Erythroblast (primary cell): Measurements from ENCODE around the gene SRPK2.

Experiments
- GATA1 ChIP-seq: IDR thresholded peaks from 2 replicates; pipeline ENCODE4 v1.6.1; 2011; ENCODE audit warnings: low read depth, mild to moderate bottlenecking, control low read depth, low read length, moderate library complexity
- POLR2A ChIP-seq: IDR thresholded peaks from 2 replicates; pipeline ENCODE4 v1.6.1; 2011; ENCODE audit warnings: mild to moderate bottlenecking, low read length

GRCh38 chr7:105139381-105139780, 249.3 kb downstream of the SRPK2 start:
- no peak for TF ChIP-seq POLR2A
- no peak for TF ChIP-seq GATA1
